Osteoblast (primary cell): ENCODE measurements around the gene ARAF. TPM values are rescaled to one million over a fixed set of nuclear protein-coding genes. Genes with fewer than 3 reads are reported as not detected.

Source experiments
- DNase-seq: peaks from one replicate; pipeline ENCODE4 v3.0.0; 2011; ENCODE audit warnings: low spot score, mixed read lengths; ENCODE audit not compliant: insufficient read length; ENCODE audit errors: missing footprints
- H2AFZ ChIP-seq: 2 replicates; pipeline ENCODE4 v1.6.0; 2011; ENCODE audit warnings: mild to moderate bottlenecking, low read length
- H3K27ac ChIP-seq: 2 replicates; pipeline ENCODE4 v1.5.1; 2011; ENCODE audit warnings: mild to moderate bottlenecking, low read depth, low read length, moderate library complexity
- H3K27me3 ChIP-seq: 2 replicates; pipeline ENCODE4 v1.6.0; 2012; ENCODE audit warnings: mild to moderate bottlenecking, control low read depth, inconsistent platforms, low read length, moderate library complexity; ENCODE audit not compliant: insufficient read depth
- H3K36me3 ChIP-seq: 2 replicates; pipeline ENCODE4 v1.5.1; 2011; ENCODE audit warnings: mild to moderate bottlenecking, low read length, control low read depth, moderate library complexity; ENCODE audit not compliant: insufficient read depth
- H3K4me1 ChIP-seq: 2 replicates; pipeline ENCODE4 v1.5.1; 2011; ENCODE audit warnings: mild to moderate bottlenecking, low read length, control low read depth, moderate library complexity; ENCODE audit not compliant: insufficient read depth
- H3K4me2 ChIP-seq: 2 replicates; pipeline ENCODE4 v1.6.0; 2011; ENCODE audit warnings: mild to moderate bottlenecking, low read length; ENCODE audit not compliant: insufficient read depth
- H3K4me3 ChIP-seq: fragments of 200-600 bp; sonication (generic); 3 replicates; pipeline ENCODE4 v1.5.1; 2012; ENCODE audit warnings: mild to moderate bottlenecking, low read length, inconsistent platforms; ENCODE audit not compliant: insufficient read depth
- H3K79me2 ChIP-seq: 2 replicates; pipeline ENCODE4 v1.6.0; 2012; ENCODE audit warnings: mild to moderate bottlenecking, low read length, control low read depth, inconsistent platforms; ENCODE audit not compliant: insufficient read depth
- H3K9me3 ChIP-seq: 2 replicates; pipeline ENCODE4 v1.5.1; 2011; ENCODE audit warnings: low read depth, low read length, control low read depth
- H4K20me1 ChIP-seq: 2 replicates; pipeline ENCODE4 v1.6.0; 2012; ENCODE audit warnings: mild to moderate bottlenecking, low read length, control low read depth; ENCODE audit not compliant: insufficient read depth
- total RNA-seq: library from RNA; depleted of rRNA; stranded (reverse); fragments of >200 nt; gene quantifications from 2 replicates; pipeline ENCODE4 v1.2.3, GENCODE V29; 2012
- TF ChIP-seq, protein P1 (sequence below): IDR thresholded peaks from 2 replicates; pipeline ENCODE4 v1.5.1; 2011; ENCODE audit warnings: mild to moderate bottlenecking, low read depth, low read length, moderate library complexity; ENCODE audit errors: extremely low read depth

ARAF gene
- total RNA-seq, 1 donor, result 21.0 TPM

DNA sequence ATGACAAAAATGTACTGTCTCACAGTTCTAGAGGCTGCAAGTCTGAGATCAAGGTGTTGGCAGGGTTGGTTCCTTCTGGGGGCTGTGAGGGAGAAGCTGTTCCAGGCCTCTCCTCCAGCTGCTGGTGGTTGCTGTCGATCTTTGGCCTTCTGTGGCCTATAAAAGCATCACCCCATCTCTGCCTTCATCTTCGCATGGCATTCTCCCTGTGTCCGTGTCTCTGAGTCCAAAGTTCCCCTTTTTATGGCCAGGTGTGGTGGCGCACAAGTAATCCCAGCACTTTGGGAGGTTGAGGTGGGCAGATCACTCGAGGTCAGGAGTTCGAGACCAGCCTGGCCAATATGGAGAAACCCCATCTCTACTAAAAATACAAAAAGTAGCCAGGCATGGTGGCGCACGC lies 31.5 kb upstream of the ARAF start:
- no peak for DNase-seq
- no peak overlapping the region for H3K27ac ChIP-seq
- H2AFZ ChIP-seq, result no peak overlapping the region
- no peak overlapping the region for H3K4me3 ChIP-seq
- no peaks in the 10 kb centered on the region for H4K20me1 ChIP-seq
- H3K4me2 ChIP-seq, result no peak overlapping the region
- H3K27me3 ChIP-seq, result no peaks in the 10 kb centered on the region
- H3K36me3 ChIP-seq, result no peaks in the 10 kb centered on the region
- TF ChIP-seq, protein P1, sequence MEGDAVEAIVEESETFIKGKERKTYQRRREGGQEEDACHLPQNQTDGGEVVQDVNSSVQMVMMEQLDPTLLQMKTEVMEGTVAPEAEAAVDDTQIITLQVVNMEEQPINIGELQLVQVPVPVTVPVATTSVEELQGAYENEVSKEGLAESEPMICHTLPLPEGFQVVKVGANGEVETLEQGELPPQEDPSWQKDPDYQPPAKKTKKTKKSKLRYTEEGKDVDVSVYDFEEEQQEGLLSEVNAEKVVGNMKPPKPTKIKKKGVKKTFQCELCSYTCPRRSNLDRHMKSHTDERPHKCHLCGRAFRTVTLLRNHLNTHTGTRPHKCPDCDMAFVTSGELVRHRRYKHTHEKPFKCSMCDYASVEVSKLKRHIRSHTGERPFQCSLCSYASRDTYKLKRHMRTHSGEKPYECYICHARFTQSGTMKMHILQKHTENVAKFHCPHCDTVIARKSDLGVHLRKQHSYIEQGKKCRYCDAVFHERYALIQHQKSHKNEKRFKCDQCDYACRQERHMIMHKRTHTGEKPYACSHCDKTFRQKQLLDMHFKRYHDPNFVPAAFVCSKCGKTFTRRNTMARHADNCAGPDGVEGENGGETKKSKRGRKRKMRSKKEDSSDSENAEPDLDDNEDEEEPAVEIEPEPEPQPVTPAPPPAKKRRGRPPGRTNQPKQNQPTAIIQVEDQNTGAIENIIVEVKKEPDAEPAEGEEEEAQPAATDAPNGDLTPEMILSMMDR, result no peak
- H3K4me1 ChIP-seq, result no peaks in the 10 kb centered on the region
- H3K9me3 ChIP-seq, result no peaks in the 10 kb centered on the region
- H3K79me2 ChIP-seq, result no peaks in the 10 kb centered on the region

DNA sequence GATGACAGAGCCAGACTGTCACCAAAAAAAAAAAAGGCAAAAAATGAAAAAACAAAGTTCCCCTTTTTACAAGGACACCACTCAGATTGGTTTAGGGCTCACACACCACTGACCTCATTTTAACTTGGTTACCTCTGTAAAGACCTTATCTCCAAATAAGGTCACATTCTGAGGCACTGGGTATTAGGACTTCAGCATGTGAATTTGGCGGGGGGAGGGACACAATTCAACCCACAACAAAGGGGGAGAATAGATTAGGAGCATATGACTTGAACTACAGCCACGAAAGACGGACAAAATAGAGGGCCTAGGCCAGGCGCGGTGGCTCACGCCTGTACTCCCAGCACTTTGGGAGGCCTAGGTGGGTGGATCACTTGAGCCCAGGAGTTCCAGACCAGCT lies 31.0 kb upstream of the ARAF start:
- DNase-seq, result peak; percentile 64
- no peaks in the 10 kb centered on the region for H4K20me1 ChIP-seq
- H3K4me3 ChIP-seq, result no peak overlapping the region
- no peaks in the 10 kb centered on the region for H3K79me2 ChIP-seq
- no peak overlapping the region for H2AFZ ChIP-seq
- no peak overlapping the region for H3K4me2 ChIP-seq
- no peaks in the 10 kb centered on the region for H3K36me3 ChIP-seq
- no peaks in the 10 kb centered on the region for H3K9me3 ChIP-seq
- no peaks in the 10 kb centered on the region for H3K27me3 ChIP-seq
- TF ChIP-seq, protein P1, result no peak
- no peak overlapping the region for H3K27ac ChIP-seq
- no peaks in the 10 kb centered on the region for H3K4me1 ChIP-seq

GRCh38 chrX:47539860-47540259 lies 21.1 kb upstream of the ARAF start:
- Histone ChIP-seq H2AFZ (no peak overlapping the region), H3K4me3 (no peak overlapping the region), H3K4me1 (no peaks in the 10 kb centered on the region), H3K27me3 (no peaks in the 10 kb centered on the region), H3K36me3 (no peaks in the 10 kb centered on the region), H3K27ac (no peak overlapping the region), H4K20me1 (no peaks in the 10 kb centered on the region), H3K79me2 (no peaks in the 10 kb centered on the region), H3K9me3 (no peaks in the 10 kb centered on the region), H3K4me2 (no peak overlapping the region)
- TF ChIP-seq, protein P1, result no peak
- no peak for DNase-seq

- DNase-seq, result peak; percentile 92
- no peaks in the 10 kb centered on the region for H3K9me3 ChIP-seq
- H3K4me1 ChIP-seq, result no peaks in the 10 kb centered on the region
- H3K4me2 ChIP-seq, result peak overlapping the region; percentile 32
- no peaks in the 10 kb centered on the region for H3K27me3 ChIP-seq
- peak overlapping the region; percentile 42 for H3K27ac ChIP-seq
- no peaks in the 10 kb centered on the region for H3K36me3 ChIP-seq
- H3K79me2 ChIP-seq, result no peaks in the 10 kb centered on the region
- peak overlapping the region; percentile 73 for H2AFZ ChIP-seq
- no peak overlapping the region for H3K4me3 ChIP-seq
- TF ChIP-seq, protein P1, result peak; percentile 71
- no peaks in the 10 kb centered on the region for H4K20me1 ChIP-seq
Observed at GRCh38 chrX:47540754-47541538, 20.1 kb upstream of the ARAF start.
